Parathyroid adenoma (tissue), 2 donors: Measurements from ENCODE around the gene GRHPR.

Experiments
- H2AFZ ChIP-seq: fragments of 300-600 bp; sonication (generic); one replicate; pipeline ENCODE4 v1.7.0; 2017; ENCODE audit warnings: antibody characterized with exemption, mild to moderate bottlenecking
- H3K27ac ChIP-seq: fragments of 300-600 bp; sonication (generic); one replicate; pipeline ENCODE4 v1.7.0; 2017
- H3K27me3 ChIP-seq: fragments of 300-600 bp; sonication (generic); one replicate; pipeline ENCODE4 v1.7.0; 2017; ENCODE audit warnings: low read length; ENCODE audit not compliant: control insufficient read depth, insufficient read depth
- H3K36me3 ChIP-seq: fragments of 300-600 bp; sonication (generic); one replicate; pipeline ENCODE4 v1.7.0; 2017; ENCODE audit warnings: low read length; ENCODE audit not compliant: control insufficient read depth, insufficient read depth
- H3K4me1 ChIP-seq: fragments of 300-600 bp; sonication (generic); one replicate; pipeline ENCODE4 v1.7.0; 2017; ENCODE audit warnings: control low read depth
- H3K4me2 ChIP-seq: fragments of 300-600 bp; sonication (generic); one replicate; pipeline ENCODE4 v1.7.0; 2017; ENCODE audit warnings: low read length
- H3K4me3 ChIP-seq: fragments of 300-600 bp; sonication (generic); one replicate; pipeline ENCODE4 v1.7.0; 2017; ENCODE audit warnings: low read depth, low read length
- H3K79me2 ChIP-seq: fragments of 300-600 bp; sonication (generic); one replicate; pipeline ENCODE4 v1.7.0; 2017; ENCODE audit warnings: control low read depth
- H3K9ac ChIP-seq: fragments of 300-600 bp; sonication (generic); one replicate; pipeline ENCODE4 v1.7.0; 2017; ENCODE audit warnings: mild to moderate bottlenecking
- H3K9me3 ChIP-seq: fragments of 300-600 bp; sonication (generic); one replicate; pipeline ENCODE4 v1.7.0; 2017; ENCODE audit warnings: low read length; ENCODE audit not compliant: control insufficient read depth
- CTCF ChIP-seq: fragments of 300-600 bp; sonication (generic); IDR thresholded peaks from one replicate; pipeline ENCODE4 v1.7.0; 2017; ENCODE audit warnings: antibody characterized with exemption, mild to moderate bottlenecking
- donor health status: primary hyperparathyroidism.

GRHPR gene

GRCh38 chr9:37381094-37381741 is 41.3 kb upstream of the GRHPR start:
- Histone ChIP-seq H3K36me3 (no peaks in the 10 kb centered on the region), H3K4me1 (no peaks in the 10 kb centered on the region), H3K9ac (no peak overlapping the region), H2AFZ (no peak overlapping the region), H3K79me2 (no peaks in the 10 kb centered on the region), H3K4me2 (no peak overlapping the region), H3K9me3 (no peaks in the 10 kb centered on the region), H3K4me3 (no peak overlapping the region), H3K27ac (no peak overlapping the region), H3K27me3 (no peaks in the 10 kb centered on the region)
- no peak for TF ChIP-seq CTCF

- Histone ChIP-seq H3K79me2 (no peaks in the 10 kb centered on the region), H3K4me2 (no peak overlapping the region), H3K9ac (no peak overlapping the region), H3K4me3 (no peak overlapping the region), H3K27me3 (no peaks in the 10 kb centered on the region), H2AFZ (no peak overlapping the region), H3K9me3 (no peaks in the 10 kb centered on the region), H3K36me3 (no peaks in the 10 kb centered on the region), H3K27ac (no peak overlapping the region), H3K4me1 (no peaks in the 10 kb centered on the region)
- TF ChIP-seq CTCF, result no peak
These were observed 40.1 kb upstream of the GRHPR start for GRCh38 chr9:37382161-37382981.

GRCh38 chr9:37382982-37383357 is 39.5 kb upstream of the GRHPR start:
- H2AFZ ChIP-seq, result no peak overlapping the region
- no peak overlapping the region for H3K4me2 ChIP-seq
- H3K4me3 ChIP-seq, result no peak overlapping the region
- H3K9ac ChIP-seq, result no peak overlapping the region
- H3K9me3 ChIP-seq, result no peaks in the 10 kb centered on the region
- no peaks in the 10 kb centered on the region for H3K79me2 ChIP-seq
- no peak for TF ChIP-seq CTCF
- H3K27ac ChIP-seq, result no peak overlapping the region
- H3K27me3 ChIP-seq, result no peaks in the 10 kb centered on the region
- H3K36me3 ChIP-seq, result no peaks in the 10 kb centered on the region
- H3K4me1 ChIP-seq, result no peaks in the 10 kb centered on the region

- no peak overlapping the region for H3K4me2 ChIP-seq
- H3K4me3 ChIP-seq, result no peak overlapping the region
- H3K9me3 ChIP-seq, result no peaks in the 10 kb centered on the region
- H3K27me3 ChIP-seq, result no peaks in the 10 kb centered on the region
- H2AFZ ChIP-seq, result no peak overlapping the region
- H3K4me1 ChIP-seq, result no peaks in the 10 kb centered on the region
- H3K9ac ChIP-seq, result no peak overlapping the region
- H3K36me3 ChIP-seq, result no peaks in the 10 kb centered on the region
- TF ChIP-seq CTCF, result no peak
- no peaks in the 10 kb centered on the region for H3K79me2 ChIP-seq
- H3K27ac ChIP-seq, result no peak overlapping the region
These were observed 39.1 kb upstream of the GRHPR start for GRCh38 chr9:37383393-37383792.
